HepG2 (cell line): ENCODE data around the gene BEAN1. TPM values are rescaled to one million over a fixed set of nuclear protein-coding genes. Genes with fewer than 3 reads are reported as not detected.

Experiments
- CENPX ChIP-seq: sonication (generic); formaldehyde crosslinking; IDR thresholded peaks from 2 replicates; pipeline ENCODE4 v1.9.0; 2021; ENCODE audit warnings: mild to moderate bottlenecking, missing genetic modification reagents, moderate library complexity
- FOXK2 ChIP-seq: fragments of 450-650 bp; IDR thresholded peaks from 2 replicates; pipeline ENCODE4 v1.6.1; 2016
- HNF1A ChIP-seq, 2 experiments: sonication (generic) in 1 of 2; formaldehyde crosslinking in 1 of 2; IDR thresholded peaks; 2 replicates each; pipeline versions ENCODE4 v1.4.0 to v1.6.1; 2016 to 2020; ENCODE audit warnings: borderline replicate concordance in 1 of 2, low read depth in 1 of 2, mild to moderate bottlenecking in 1 of 2, missing genetic modification reagents in 1 of 2
- IKZF4 ChIP-seq: sonication (generic); formaldehyde crosslinking; IDR thresholded peaks from 2 replicates; pipeline ENCODE4 v1.5.1; 2020; ENCODE audit warnings: borderline replicate concordance, mild to moderate bottlenecking, low read depth, missing genetic modification reagents; ENCODE audit errors: not compliant biosample characterization
- MAFF ChIP-seq: IDR thresholded peaks from 2 replicates; pipeline ENCODE4 v1.6.1; 2011; ENCODE audit warnings: low read depth, low read length, improper control_type of control experiment
- MBNL3 ChIP-seq: fragments of 250-450 bp; sonication (Bioruptor Pico); conservative IDR thresholded peaks from 2 replicates; pipeline ENCODE4 v1.8.0; 2022; ENCODE audit warnings: mild to moderate bottlenecking, inconsistent platforms
- NFKBIZ ChIP-seq: IDR thresholded peaks from 2 replicates; pipeline ENCODE4 v1.6.1; 2018; ENCODE audit warnings: missing genetic modification reagents, missing compliant biosample characterization
- SIN3A ChIP-seq: IDR thresholded peaks from 2 replicates; pipeline ENCODE4 v1.6.1; 2011; ENCODE audit warnings: low read depth, mild to moderate bottlenecking, control low read depth, low read length, borderline replicate concordance
- TCF12 ChIP-seq, 2 experiments: fragments of 450-650 bp in 1 of 2; sonication (generic) in 1 of 2; formaldehyde crosslinking in 1 of 2; IDR thresholded peaks; 2 replicates each; pipeline versions ENCODE4 v1.6.1 to v1.8.0; 2017 to 2022; ENCODE audit warnings: antibody characterized with exemption in 1 of 2, mild to moderate bottlenecking in 1 of 2, missing genetic modification reagents in 1 of 2, moderate library complexity in 1 of 2
- THAP11 ChIP-seq: IDR thresholded peaks from 2 replicates; pipeline ENCODE4 v1.6.1; 2016; ENCODE audit warnings: missing biosample characterization, missing genetic modification reagents
- THYN1 ChIP-seq: sonication (generic); formaldehyde crosslinking; IDR thresholded peaks from 2 replicates; pipeline ENCODE4 v1.8.1; 2023; ENCODE audit warnings: low read depth, mild to moderate bottlenecking, moderate library complexity, missing genetic modification reagents, borderline replicate concordance
- TSC22D2 ChIP-seq: sonication (generic); formaldehyde crosslinking; IDR thresholded peaks from 2 replicates; pipeline ENCODE4 v1.5.1; 2020; ENCODE audit warnings: missing genetic modification reagents, mild to moderate bottlenecking, borderline replicate concordance
- XRCC5 ChIP-seq: fragments of 200-400 bp; formaldehyde crosslinking; optimal IDR thresholded peaks from 2 replicates; pipeline ENCODE3; 2017; ENCODE audit warnings: mild to moderate bottlenecking, low read length
- ZNF33A ChIP-seq: sonication (generic); formaldehyde crosslinking; IDR thresholded peaks from 2 replicates; pipeline ENCODE4 v1.5.1; 2020; ENCODE audit warnings: missing genetic modification reagents, mild to moderate bottlenecking, moderate library complexity, borderline replicate concordance
- ZNF446 ChIP-seq: sonication (generic); formaldehyde crosslinking; IDR thresholded peaks from 2 replicates; pipeline ENCODE4 v1.5.0; 2020; ENCODE audit warnings: mild to moderate bottlenecking, missing genetic modification reagents
- ZNF7 ChIP-seq: IDR thresholded peaks from 2 replicates; pipeline ENCODE4 v1.6.1; 2016; ENCODE audit warnings: missing biosample characterization, missing genetic modification reagents
- ZNF703 ChIP-seq: sonication (generic); formaldehyde crosslinking; IDR thresholded peaks from 2 replicates; pipeline ENCODE4 v1.5.1; 2020; ENCODE audit warnings: missing genetic modification reagents, mild to moderate bottlenecking, moderate library complexity, borderline replicate concordance
- polyA plus RNA-seq, 8 experiments: library from polyadenylated mRNA; depleted of rRNA in 3 of 8; stranded (reverse) in 7 of 8; unstranded in 1 of 8; fragments of >200 nt; fragmentation: Illumina TruSeq in 4 of 8; extraction: Trizol in 4 of 8; gene quantifications; 2 replicates each; pipeline versions ENCODE4 v1.2.1 to v1.2.3, GENCODE V29; 2011 to 2016; ENCODE audit warnings: low read depth in 4 of 8, missing spikeins in 1 of 8, mixed read lengths in 1 of 8; ENCODE audit not compliant: insufficient read depth in 1 of 8
- total RNA-seq, 5 experiments: library from RNA; depleted of rRNA; stranded (reverse); fragments of >200 nt; fragmentation: Illumina TruSeq; extraction: Trizol; gene quantifications; 2 replicates each; pipeline ENCODE4 v1.2.3, GENCODE V29; 2016; ENCODE audit warnings: low read depth in 1 of 5
- TF ChIP-seq, protein P1 (sequence below): IDR thresholded peaks from 2 replicates; pipeline ENCODE4 v1.6.1; 2018; ENCODE audit warnings: missing genetic modification reagents
- TF ChIP-seq, protein P2 (sequence below): sonication (generic); formaldehyde crosslinking; IDR thresholded peaks from 2 replicates; pipeline ENCODE4 v1.4.0; 2020; ENCODE audit warnings: low read depth, missing genetic modification reagents

BEAN1 gene
- total and polyA plus RNA-seq, 2 of the 13 experiments (the other 11 are each of a cell fraction or from before 2014, with no cell fraction given), result 0.53 to 1.4 TPM

DNA sequence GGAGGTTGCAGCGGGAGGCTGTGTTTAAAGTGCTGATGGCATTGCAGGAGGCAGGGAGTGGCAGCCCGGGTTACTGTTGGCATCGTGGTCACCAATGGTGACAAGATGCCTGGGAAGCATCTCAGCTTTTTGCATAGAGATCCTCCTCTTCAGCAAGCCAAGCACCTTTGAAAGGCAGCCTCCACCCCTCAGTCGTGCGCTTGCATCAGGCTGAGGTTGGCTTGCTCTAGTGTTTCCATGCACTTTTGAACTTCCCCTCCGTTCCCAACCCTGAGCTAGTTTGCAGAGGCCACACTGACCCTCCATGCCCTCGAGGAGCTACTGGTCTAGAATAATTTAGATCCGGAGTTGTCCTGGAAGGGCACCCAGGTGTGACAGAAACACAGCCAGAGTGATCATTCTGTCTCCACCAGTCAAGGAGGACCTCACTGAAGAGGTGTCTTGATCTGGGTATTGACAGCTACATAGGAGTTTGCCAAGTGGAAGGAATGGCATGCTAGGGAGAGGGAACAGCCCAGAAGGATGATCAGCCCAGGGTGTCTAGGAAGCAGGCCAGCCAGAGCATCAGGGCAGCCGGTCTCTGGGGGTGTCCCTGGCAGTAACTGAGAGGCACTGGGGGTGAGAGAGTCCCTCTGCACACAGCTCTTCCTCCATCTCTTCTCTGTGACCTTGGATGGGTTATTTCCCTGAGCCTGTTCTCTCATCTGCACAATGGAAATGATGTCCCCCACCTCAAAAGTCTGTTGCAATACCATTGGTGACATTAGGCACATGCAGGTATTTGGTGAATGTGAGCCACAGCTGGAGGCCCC lies 7.7 kb downstream of the BEAN1 start (continued):
- TF ChIP-seq CENPX (CRISPR knock-in tag), result no peak
- no peak for TF ChIP-seq IKZF4
- no peak for TF ChIP-seq MBNL3
- TF ChIP-seq THAP11, result peak; percentile 44; the same call in 1 of the 2 replicates
- no peak for TF ChIP-seq ZNF703 (CRISPR knock-in tag)
- no peak for TF ChIP-seq ZNF446 (CRISPR knock-in tag)
- TF ChIP-seq HNF1A (IDR thresholded peaks at IDR 0.05; ENCODE audit: low read depth), result no peak
- TF ChIP-seq HNF1A (CRISPR knock-in tag; IDR thresholded peaks at IDR 0.05; ENCODE audit: borderline replicate concordance), result no peak
- 0 out of 2 replicates have a peak, but pooled peaks have one; percentile 5 for TF ChIP-seq ZNF7
- TF ChIP-seq XRCC5, result peak; percentile 40
- TF ChIP-seq TSC22D2 (CRISPR knock-in tag), result no peak
- no peak for TF ChIP-seq TCF12 (IDR thresholded peaks at IDR 0.05)
- TF ChIP-seq TCF12 (CRISPR knock-in tag; IDR thresholded peaks at IDR 0.05), result no peak
- no peak for TF ChIP-seq THYN1 (CRISPR knock-in tag)
- TF ChIP-seq, protein P1, sequence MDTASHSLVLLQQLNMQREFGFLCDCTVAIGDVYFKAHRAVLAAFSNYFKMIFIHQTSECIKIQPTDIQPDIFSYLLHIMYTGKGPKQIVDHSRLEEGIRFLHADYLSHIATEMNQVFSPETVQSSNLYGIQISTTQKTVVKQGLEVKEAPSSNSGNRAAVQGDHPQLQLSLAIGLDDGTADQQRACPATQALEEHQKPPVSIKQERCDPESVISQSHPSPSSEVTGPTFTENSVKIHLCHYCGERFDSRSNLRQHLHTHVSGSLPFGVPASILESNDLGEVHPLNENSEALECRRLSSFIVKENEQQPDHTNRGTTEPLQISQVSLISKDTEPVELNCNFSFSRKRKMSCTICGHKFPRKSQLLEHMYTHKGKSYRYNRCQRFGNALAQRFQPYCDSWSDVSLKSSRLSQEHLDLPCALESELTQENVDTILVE (CRISPR knock-in tag), result no peak
- TF ChIP-seq ZNF33A (CRISPR knock-in tag), result no peak
- TF ChIP-seq MAFF, result no peak
- no peak for TF ChIP-seq SIN3A
- TF ChIP-seq, protein P2, sequence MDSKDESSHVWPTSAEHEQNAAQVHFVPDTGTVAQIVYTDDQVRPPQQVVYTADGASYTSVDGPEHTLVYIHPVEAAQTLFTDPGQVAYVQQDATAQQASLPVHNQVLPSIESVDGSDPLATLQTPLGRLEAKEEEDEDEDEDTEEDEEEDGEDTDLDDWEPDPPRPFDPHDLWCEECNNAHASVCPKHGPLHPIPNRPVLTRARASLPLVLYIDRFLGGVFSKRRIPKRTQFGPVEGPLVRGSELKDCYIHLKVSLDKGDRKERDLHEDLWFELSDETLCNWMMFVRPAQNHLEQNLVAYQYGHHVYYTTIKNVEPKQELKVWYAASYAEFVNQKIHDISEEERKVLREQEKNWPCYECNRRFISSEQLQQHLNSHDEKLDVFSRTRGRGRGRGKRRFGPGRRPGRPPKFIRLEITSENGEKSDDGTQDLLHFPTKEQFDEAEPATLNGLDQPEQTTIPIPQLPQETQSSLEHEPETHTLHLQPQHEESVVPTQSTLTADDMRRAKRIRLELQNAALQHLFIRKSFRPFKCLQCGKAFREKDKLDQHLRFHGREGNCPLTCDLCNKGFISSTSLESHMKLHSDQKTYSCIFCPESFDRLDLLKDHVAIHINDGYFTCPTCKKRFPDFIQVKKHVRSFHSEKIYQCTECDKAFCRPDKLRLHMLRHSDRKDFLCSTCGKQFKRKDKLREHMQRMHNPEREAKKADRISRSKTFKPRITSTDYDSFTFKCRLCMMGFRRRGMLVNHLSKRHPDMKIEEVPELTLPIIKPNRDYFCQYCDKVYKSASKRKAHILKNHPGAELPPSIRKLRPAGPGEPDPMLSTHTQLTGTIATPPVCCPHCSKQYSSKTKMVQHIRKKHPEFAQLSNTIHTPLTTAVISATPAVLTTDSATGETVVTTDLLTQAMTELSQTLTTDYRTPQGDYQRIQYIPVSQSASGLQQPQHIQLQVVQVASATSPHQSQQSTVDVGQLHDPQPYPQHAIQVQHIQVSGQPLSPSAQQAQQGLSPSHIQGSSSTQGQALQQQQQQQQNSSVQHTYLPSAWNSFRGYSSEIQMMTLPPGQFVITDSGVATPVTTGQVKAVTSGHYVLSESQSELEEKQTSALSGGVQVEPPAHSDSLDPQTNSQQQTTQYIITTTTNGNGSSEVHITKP (CRISPR knock-in tag), result no peak
- no peak for TF ChIP-seq FOXK2
- TF ChIP-seq NFKBIZ (CRISPR knock-in tag), result no peak
